ENCODE data around the gene GPR22. TPM values are rescaled to one million over a fixed set of nuclear protein-coding genes. Genes with fewer than 3 reads are reported as not detected.

Gene GPR22
- total and polyA plus RNA-seq, 2 of the 8 experiments (the other 6 are each of a cell fraction or from before 2014, with no cell fraction given): 0.02 TPM; not detected in 1

DNA sequence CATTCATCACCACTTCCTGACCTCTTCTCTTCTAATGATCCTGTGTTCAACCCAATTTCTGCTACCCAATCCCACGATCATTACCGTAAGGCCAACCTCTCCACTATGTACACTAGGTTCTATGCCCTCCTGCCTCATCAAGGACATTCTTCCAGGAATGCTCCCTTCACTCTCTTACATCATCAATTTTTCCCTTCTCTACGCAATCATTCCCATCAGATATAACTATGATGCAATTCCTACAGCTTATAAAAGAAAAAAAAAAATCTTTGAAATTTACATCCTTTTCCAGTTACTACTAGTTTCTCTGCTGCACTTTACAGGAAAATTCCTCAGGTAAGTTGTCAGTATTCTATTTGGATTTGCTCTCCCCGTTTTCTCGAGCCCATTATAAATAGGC is 30.8 kb upstream of the GPR22 start (continued):
- TF ChIP-seq MAFK (IDR thresholded peaks at IDR 0.05; ENCODE audit: low read depth, low read length): no peak
- TF ChIP-seq POU5F1 (IDR thresholded peaks at IDR 0.05; ENCODE audit: low read depth, low read length): no peak
- TF ChIP-seq HDAC2 (IDR thresholded peaks at IDR 0.05; ENCODE audit: borderline replicate concordance in 1 of 2, low read depth in 2 of 2, low read length in 2 of 2): no peak
- TF ChIP-seq RFX5 (IDR thresholded peaks at IDR 0.05; ENCODE audit: borderline replicate concordance, low read depth, low read length): no peak
- TF ChIP-seq TBP (IDR thresholded peaks at IDR 0.05; ENCODE audit: low read depth, low read length): no peak
- no peak for TF ChIP-seq BCL11A (IDR thresholded peaks at IDR 0.05; ENCODE audit: low read depth in 2 of 2, low read length in 2 of 2)

Measured in H1 (cell line).